Right renal pelvis (tissue), 4 donors: ENCODE measurements around the gene COQ10A. TPM values are rescaled to one million over a fixed set of nuclear protein-coding genes. Genes with fewer than 3 reads are reported as not detected.
"Not testable (repeated sequence)": the region's sequence is repeated elsewhere in the genome, so short reads cannot be mapped to it uniquely, and the experiment has no call there.

ENCODE experiments used
- DNase-seq, 4 donors: peaks; one replicate each; pipeline ENCODE4 v3.0.0-alpha.2; 2013; ENCODE audit warnings: low read depth in 4 of 4, low spot score in 3 of 4, missing footprints in 1 of 4
- polyA plus RNA-seq, 4 donors: library from polyadenylated mRNA; unstranded; fragments of 120-200 nt; gene quantifications; one replicate each; pipeline ENCODE4 v1.2.1, GENCODE V29; 2013; ENCODE audit not compliant: insufficient read length in 4 of 4

Gene COQ10A
- polyA plus RNA-seq, 4 donors, result 15.2 to 17.7 (median 16.9) TPM

- DNase-seq, result not testable (repeated sequence)
These were observed 5.7 kb downstream of the COQ10A start for GRCh38 chr12:56272468-56272867.

- no peak for DNase-seq
These were observed 7.6 kb downstream of the COQ10A start for GRCh38 chr12:56274299-56274698.

- DNase-seq, result no peak
These were observed 12.2 kb downstream of the COQ10A start for GRCh38 chr12:56278905-56279304.

DNA sequence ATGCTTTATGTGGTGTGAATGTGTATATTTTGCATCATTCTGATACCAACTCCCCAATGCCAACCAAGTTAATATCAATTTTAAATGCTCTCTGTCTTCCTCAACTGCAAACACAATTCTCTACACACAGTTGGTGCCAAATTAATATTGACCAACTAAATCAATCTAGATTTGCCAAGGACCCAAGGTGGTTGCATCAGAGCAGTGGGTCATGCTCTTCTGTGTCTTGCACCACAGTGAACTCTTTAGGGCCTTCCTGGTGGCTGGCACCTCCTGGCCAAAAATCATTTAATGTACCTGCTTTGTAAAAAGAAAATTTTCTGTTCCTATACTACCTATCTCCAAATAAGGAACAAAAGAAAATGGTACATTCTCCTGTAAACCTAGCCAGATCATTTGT, 14.1 kb downstream of the COQ10A start:
- DNase-seq, result no peak

DNA sequence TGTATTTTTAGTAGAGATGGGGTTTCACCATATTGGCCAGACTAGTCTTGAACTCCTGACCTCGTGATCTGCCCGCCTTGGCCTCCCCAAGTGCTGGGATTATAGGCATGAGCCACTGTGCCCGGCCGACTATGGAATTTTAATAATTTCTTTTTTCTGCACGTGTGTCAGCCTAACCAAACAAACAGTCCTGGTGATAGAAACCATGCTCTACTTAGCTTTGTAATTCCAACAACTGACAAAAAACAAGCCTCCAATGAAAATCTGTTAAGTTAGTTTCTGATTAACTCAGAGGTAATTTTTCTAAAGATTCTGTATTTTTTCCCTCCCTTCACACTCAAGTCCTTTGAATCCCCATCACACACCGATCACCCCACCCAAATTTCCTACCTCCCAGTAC, 15.3 kb downstream of the COQ10A start:
- DNase-seq, result no peak

- no peak for DNase-seq
These were observed 15.8 kb downstream of the COQ10A start for GRCh38 chr12:56282579-56282978.

GRCh38 chr12:56284263-56284662, 17.5 kb downstream of the COQ10A start:
- not testable (repeated sequence) for DNase-seq

- DNase-seq, result no peak
These were observed 19.5 kb downstream of the COQ10A start for GRCh38 chr12:56286044-56286830.

GRCh38 chr12:56288705-56289387, 22.1 kb downstream of the COQ10A start:
- DNase-seq, result no peak

DNA sequence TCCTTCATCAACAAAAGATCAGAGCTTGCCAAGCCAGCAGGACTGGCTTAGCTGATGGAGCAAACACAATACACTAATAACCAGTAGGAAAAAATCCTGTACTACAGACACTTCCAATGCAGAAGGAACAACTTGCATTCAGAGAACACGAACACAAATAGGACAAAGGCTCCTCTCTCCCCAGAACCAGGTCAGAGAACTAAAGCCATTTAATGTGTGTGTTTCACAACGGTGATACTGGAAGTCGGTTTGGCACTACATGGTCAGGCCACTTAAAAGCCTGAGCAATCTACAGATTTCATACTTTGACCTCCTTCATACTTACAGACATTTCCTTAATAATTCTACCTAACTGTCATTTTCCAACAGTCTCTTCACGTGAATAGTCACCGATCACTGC, 27.1 kb downstream of the COQ10A start:
- DNase-seq, result no peak

DNA sequence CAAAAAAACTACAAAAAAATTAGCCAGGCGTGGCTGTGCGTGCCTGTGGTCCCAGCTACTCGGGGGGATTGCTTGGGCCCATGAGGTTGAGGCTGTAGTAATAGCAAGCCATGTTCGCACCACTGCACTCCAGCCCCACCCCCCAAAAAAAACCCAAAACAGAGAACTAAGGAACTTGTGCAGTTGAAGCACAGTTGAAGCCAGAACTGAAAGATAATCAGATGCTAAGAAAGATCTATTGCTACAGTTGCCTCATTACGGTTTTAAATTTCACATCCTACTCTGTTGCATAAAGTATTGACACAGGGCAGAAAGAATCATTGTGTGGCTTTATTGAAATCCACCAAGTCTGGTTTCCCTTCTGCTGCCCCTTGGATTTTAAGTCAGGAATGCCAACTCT, 29.6 kb downstream of the COQ10A start:
- DNase-seq, result no peak

GRCh38 chr12:56297400-56297799, 30.7 kb downstream of the COQ10A start:
- no peak for DNase-seq

DNA sequence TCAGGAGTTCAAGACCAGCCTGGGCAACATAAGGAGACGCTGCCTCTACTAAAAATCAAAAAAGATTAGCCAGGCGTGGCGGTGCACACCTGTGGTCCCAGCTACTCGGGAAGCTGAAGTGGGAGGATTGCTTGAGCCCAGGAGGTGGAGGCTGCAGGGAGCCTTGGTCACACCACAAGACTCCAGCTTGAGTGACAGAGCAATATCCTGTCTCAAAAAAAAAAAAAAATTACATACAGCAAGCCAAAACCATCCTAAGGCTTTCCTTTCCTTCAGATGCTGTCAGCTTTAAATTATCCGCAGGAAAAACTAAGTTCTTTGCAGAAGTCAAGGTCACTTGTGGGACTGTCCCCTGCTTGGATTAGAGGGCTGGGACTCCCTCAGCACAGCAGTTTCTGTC, 32.1 kb downstream of the COQ10A start:
- DNase-seq, result no peak

- DNase-seq, result no peak
These were observed 32.6 kb downstream of the COQ10A start for GRCh38 chr12:56299308-56299852.

DNA sequence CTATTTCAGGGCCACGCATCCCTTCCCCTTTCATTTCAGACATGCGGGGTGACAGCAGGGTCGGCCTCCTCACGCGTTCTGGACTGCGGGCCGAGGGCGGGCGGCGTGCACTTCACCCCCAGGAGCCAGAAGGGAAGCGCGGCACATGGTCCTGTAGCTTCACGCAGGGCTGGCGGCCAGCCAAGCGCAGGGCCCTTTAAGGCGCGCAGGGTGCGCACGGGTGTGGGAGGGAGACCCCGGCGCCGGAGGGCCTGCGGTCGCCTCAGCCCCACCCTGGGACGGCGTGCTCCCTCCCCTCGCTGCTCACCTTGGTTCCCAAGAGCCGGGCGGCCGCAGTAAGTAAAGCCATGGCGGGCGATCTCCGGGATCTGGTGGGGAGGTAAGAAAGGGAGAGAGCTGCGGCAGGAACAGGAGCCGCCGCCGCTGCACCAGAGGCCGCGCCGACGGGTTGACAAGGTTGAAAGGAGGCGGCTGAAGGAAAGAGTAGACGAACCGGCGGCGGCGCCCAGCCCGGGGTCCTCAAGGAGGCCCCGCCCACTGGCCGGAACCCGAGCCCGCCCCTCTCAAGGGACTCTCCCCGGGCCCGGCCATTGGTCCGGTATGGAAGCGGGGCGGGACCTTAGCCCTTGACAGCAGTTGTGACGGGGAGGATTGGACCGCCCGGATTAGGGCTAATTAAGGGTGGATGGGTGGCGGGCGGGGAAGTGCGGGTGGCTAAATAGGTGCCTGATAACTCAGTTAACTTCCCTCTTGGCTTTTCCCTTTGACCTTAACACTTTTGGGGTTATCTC, 33.3 kb downstream of the COQ10A start, which contains the start of gene CS:
CS (minus strand) TSS at position 478 of the 791 bp plus-strand sequence; CDS start at position 349, 129 bp downstream.
- DNase-seq, result peak; percentile 90 to 97 (median 96)

DNA sequence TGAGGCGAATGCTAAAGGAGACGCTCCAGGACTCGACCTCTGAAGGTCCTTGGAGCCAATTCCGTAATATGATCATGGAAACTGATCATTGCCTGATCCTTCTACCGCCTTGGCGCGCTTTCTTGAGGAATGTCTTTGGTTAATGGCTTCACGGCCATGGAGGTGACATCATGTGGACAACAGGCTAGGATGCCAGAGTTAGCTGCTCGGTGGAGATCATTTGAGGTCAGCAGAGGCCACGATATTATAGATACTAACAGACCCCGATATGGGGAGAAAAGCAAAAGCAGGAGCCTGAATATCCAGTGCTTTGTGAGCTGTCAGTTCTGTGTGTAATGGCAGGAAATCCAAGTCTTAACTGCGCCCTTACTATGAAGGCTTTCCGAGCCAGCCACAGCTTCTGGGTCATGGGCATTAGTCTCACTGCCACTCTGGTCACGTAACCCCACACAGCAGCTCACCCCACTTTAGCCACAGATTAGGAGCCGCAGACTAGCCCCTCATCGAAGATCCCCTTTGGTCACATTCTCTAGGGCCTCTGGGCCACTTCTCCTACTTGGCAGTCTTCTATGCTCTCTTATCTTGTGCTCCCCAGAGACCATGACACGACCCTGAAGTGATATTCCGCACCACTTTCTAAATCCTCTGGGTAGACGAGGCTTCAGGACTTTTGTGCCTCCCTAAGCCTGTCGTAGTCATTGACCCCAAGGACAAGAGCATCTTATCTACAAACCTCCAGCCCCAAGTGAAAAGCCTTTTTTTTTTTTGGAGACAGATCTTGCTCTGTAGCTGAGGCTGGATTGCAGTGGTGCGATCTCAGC, 34.1 kb downstream of the COQ10A start:
- no peak for DNase-seq

- no peak for DNase-seq
These were observed 37.5 kb downstream of the COQ10A start for GRCh38 chr12:56304276-56304675.

DNA sequence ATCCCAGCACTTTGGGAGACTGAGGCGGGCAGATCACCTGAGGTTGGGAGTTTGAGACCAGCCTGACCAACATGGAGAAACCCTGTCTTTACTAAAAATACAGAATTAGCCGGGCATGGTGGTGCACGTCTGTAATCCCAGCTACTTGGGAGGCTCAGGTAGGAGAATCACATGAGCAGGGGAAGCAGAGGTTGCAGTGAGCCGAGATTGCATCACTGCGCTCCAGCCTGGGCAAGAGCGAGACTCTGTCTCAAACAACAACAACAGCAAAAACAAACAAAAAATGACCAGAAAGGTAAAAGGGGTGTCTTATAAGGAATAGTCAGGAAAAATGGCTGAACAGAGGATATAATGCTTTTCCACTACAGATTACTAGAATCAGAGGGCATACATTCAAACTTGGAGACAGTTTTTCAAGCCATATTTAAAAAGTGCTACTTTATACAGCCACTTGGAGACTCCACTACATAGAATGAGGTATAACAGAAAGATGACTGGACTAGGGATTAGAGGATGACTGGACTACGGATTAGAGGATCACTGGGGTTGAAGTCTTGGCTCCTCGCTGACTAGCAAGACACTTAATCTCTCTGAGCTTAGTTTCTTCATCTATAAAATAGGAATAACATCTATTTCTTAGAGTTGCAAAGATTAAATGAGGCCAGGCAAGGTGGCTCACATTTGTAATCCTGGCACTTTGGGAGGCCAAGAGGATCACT, 38.3 kb downstream of the COQ10A start:
- DNase-seq, result no peak

GRCh38 chr12:56307221-56307965, 40.7 kb downstream of the COQ10A start:
- no peak for DNase-seq
